Effector CD8-positive, alpha-beta T cell (primary cell): Measurements from ENCODE around the gene ERGIC1.

ENCODE experiments used
- DNase-seq: peaks from one replicate; lab custom pipeline; 2025; lab: John Stamatoyannopoulos, UW

Gene ERGIC1

DNA sequence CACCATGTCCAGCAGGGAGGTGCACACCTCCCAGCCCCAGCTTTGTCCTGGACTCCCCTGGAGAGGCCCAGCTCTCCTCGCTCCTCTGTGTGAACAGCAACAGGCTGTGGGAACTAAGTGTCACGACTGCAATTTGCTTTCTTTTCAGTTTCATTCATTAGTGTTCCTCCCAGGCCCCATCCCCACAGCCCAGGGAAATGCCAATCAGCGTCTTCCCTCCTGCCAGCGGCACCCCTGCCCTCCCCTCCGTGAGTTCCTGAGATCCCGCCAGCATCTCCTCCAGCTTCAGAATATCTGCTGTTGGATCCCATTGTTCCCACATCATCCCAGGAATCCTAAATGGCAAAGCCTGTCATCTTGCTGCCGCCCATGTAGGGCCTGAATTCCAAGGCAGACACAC is 112.1 kb downstream of the ERGIC1 start:
- DNase-seq = no peak

DNA sequence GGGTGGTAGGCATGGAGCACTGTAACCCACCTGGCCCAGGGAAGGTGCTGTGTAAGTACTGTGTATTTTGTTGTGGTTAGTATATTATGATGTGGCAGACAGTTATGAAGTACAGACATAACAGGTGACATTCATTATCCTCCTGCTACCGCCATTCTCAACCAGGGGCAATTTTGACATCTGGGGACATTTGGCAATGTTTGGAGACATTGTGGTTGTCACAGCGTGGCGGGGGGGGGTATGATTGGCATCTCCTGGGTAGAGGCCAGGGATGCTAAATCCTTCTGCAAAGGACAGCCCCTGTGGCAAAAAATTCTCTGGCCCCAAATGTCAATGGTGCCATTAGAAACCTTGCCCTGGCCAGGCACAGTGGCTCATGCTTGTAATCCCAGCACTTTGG is 115.4 kb downstream of the ERGIC1 start:
- DNase-seq = no peak

- no peak for DNase-seq
These were observed 116.3 kb downstream of the ERGIC1 start for GRCh38 chr5:172950176-172950965.

- no peak for DNase-seq
These were observed 117.5 kb downstream of the ERGIC1 start for GRCh38 chr5:172951371-172952033.

GRCh38 chr5:172952034-172952511 is 118.0 kb downstream of the ERGIC1 start:
- no peak for DNase-seq

DNA sequence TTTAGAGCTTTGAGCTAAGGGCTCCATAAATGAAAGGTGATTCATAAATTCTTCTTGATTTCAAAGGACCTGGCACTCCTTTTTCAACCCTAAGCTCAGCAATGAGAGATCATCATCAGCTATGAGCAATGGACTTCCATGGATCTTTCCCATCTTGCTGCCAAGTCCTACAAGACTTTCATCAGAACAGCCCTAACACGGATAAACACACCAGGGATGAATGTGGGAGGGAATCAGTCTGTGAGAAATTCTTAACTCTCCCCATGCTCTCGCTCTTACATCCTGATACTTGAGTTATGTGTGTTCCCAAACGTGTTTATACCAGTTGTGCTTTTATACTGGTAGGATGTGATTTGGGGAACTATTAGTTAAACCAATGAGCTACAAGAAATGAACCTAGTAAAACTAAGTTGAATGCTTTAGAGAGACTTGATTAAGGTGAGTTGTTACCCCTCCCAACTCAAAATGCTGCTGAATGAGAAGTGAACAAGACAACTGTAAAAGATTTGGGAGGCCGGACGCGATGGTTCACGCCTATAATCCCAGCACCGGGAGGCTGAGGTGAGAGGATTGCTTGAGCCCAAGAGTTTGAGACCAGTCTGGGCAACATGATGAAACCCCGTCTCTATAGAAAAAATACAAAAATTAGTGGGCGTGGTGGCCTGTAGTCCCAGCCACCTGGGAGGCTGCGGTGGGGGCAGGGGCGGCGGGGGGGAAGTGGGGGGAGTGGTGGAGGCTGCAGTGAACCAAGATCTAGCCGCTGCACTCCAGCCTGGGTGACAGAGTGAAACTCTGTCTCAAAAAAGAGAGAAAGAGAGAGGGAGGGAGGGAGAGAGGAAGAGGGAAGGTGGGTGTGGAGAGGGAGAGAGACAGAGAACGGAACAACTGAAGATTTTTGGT is 120.0 kb downstream of the ERGIC1 start:
- DNase-seq = no peak

- DNase-seq = no peak
These were observed 120.7 kb downstream of the ERGIC1 start for GRCh38 chr5:172954751-172955159.

DNA sequence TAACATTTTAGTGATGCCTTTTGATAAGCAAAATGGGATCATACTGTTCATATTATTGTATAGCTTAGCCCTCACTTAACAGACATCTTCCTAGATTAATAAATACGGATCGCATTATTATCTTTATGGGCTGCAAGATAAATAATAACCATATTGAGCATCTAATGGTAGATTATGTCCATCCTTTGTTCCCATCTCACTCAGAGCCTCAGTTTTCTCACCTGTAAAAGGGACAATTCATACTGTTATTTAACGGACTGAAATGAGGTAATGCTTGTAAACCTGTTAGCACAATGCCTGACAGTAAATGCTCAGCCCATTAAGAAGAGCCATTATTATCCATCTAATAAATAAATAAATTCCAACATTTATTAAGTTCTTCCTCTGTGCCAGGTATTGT is 122.2 kb downstream of the ERGIC1 start:
- DNase-seq = no peak

DNA sequence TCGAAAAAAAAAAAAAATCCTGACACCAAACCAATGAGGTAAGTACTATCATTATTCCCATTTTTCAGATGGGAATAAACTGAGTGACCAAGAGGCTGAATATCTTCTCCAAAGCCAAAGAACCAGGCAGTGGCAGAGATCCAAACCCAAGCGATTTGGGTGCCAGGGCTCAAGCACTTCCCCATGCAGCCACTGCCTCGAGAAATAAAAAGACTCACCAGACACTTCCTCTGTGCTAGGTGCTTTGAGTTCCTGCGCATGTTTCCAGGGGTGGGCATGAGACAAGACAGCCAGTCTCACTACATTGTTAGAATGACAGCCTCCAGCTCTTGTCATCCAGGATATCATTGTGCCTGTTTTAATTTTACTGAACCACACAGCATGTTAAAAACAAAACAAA is 122.9 kb downstream of the ERGIC1 start:
- DNase-seq = no peak

GRCh38 chr5:172957458-172957857 is 123.4 kb downstream of the ERGIC1 start:
- DNase-seq = no peak

GRCh38 chr5:172958331-172959046 is 124.4 kb downstream of the ERGIC1 start:
- DNase-seq = peak; percentile 58

GRCh38 chr5:172959824-172960799 is 126.1 kb downstream of the ERGIC1 start:
- DNase-seq = no peak

DNA sequence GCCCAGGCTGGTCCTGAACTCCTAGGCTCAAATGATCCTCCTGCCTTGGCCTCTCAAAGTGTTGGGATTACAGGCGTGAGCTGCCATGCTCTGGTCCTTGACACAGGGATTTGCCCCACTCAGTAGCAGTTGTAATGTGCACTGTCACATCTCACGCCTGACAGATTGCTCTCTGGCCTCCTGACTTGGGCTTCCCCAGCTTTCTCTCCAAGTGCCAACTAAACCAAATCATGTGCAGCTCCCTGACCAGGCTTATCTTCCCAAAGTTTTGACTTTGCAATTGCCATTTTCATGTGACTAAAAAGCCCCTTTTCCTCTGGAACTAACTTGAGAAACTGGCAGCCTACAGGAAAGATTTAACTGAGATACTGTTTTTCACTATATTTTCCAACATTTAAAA is 135.9 kb downstream of the ERGIC1 start:
- DNase-seq = no peak

DNA sequence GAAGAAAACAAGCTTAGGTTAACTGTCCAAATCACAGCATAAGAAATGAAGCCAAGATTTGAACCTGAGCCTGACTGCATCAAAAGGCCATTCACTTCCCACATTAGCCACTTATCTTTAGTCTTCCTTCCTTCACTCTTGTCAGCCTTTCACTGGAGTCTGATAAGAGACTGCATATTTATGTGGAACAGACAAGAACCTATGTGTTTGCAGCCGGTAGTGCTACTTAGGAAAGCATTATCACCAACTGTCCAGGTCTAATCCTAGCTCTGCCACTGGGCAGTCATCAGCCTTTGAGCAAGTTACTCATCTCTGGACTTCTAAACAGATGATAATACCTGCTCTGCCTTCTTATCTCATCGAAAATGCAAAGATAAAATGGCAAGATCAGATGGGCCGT is 137.4 kb downstream of the ERGIC1 start:
- DNase-seq = no peak

DNA sequence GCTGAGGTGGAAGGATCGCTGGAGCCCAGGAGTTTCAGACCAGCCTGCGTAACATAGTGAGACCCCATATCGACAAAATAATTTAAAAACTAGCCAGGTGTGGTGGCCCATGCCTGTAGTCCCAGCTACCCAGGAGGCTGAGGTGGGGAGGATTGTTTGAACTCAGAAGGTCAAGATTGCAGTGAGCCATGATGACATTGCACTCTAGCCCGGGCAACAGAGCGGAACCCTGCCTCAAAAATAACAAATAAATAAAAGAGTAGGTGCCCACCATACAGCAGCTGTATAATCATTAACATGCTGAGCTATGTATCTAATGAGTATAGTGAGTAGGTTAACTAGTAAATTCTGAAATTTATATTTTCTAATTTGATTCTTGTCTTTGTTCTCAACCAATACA is 138.5 kb downstream of the ERGIC1 start:
- no peak for DNase-seq

- DNase-seq = no peak
These were observed 139.3 kb downstream of the ERGIC1 start for GRCh38 chr5:172973127-172973916.

GRCh38 chr5:172973931-172974330 is 139.9 kb downstream of the ERGIC1 start:
- DNase-seq = no peak

- no peak for DNase-seq
These were observed 141.2 kb downstream of the ERGIC1 start for GRCh38 chr5:172975289-172975688.

DNA sequence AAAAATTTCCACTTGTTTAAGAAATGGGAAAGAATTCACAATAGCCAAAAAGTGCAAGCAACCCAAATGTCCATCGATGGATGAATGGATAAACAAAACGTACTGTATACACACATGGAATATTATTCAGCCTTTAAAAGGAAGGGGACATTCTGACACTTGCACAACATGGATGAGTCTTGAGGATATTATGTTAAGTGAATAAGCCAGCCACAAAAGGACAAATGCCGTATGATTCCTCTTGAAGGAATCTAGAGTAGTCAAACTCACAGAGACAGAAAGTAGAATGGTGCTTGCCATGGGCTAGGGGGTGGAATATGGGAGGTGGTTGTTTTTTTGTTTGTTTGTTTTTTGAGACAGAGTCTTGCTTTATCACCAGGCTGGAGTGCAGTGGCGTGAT is 145.7 kb downstream of the ERGIC1 start:
- DNase-seq = no peak

DNA sequence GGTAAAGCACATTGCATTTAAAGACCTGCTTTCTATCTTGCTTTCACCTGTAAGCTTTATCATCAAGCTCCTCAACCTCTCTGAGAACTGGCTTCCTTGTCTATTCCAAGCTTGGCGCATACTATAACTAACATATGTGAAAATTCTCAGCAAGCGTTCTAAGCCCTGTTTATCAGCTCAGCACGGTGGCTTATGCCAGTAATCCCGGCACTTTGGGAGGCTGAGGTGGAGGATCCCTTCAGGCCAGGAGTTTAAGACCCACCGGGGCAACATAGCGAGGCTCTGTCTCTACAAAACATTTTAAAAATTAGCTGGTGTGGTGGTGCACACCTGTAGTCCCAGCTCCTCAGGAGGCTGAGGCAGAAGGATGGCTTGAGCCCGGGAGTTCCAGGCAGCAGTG is 147.9 kb downstream of the ERGIC1 start:
- no peak for DNase-seq
